ENCODE results near the gene MAMDC4.
A peak's percentile ranks its signal among the peaks of the same experiment; 100 is the strongest.

MAMDC4 gene

GRCh38 chr9:136886610-136887597, 34.8 kb downstream of the MAMDC4 start:
- no peak for DNase-seq (ENCODE audit: low read depth, low spot score)

- no peak for DNase-seq (ENCODE audit: low read depth, low spot score)
These were observed 36.3 kb downstream of the MAMDC4 start for GRCh38 chr9:136888454-136888853.

- no peak for DNase-seq (ENCODE audit: low read depth, low spot score)
These were observed 37.7 kb downstream of the MAMDC4 start for GRCh38 chr9:136889858-136890257.

DNA sequence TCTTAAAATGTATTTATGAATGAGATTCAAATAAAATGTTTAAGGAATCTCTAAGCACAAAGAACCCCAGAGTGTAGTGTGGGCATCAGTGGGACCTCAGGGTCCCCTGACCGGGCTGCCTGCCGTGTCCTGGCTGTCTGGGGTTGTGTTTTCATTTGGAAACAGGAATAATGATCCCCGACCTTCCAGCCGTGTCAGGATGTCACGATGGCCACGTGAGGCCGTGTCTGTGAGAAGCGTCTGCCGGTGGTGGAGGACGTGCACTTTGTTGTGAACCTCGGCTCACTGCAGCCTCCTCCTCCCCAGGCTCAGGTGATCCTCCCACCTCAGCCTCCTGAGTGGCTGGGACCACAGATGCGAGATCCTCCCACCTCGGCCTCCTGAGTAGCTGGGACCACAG, 38.5 kb downstream of the MAMDC4 start:
- DNase-seq (ENCODE audit: low read depth, low spot score), result no peak

DNA sequence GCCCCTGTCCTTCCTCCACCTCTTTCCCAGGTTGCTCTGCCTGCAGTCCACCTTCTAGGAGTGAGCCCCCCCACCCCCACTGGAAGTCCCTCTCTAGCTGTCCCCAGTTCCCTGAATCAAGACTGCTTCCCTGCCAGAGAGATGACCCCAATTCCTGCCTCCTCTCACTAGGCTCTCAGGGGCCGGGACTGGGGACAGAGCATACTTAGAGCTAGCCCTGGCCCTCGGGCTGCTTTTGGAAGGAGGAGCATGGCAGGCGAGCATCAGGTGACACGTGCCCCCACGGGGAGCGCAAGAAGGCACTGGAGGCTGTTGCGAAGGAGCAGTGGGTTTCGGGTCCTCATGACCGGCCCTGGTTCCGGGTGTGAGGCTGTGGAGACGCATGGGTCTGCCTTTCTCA, 43.9 kb downstream of the MAMDC4 start:
- DNase-seq (ENCODE audit: low read depth, low spot score), result no peak

- DNase-seq (ENCODE audit: low read depth, low spot score), result no peak
These were observed 46.4 kb downstream of the MAMDC4 start for GRCh38 chr9:136898483-136899100.

DNA sequence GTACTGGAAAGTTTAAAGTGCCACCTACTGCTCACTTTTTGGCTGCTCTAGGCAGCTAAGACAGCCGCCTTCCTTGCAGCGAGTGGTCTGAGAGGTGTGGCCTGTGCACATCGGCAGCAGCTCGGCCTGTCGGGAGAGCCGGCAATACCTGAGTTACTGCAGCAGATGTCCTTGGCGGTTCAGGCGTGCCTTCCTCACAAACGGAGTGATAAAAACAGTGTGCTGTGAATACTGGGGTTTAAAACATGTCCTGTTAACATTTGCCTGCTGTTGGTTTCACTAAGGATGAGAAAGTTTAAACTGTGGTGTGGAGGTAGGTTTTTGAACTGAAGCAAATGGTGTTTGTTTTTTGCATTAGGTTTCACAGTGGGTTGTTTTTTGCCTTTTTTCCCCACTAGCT, 47.0 kb downstream of the MAMDC4 start:
- DNase-seq (ENCODE audit: low read depth, low spot score), result no peak

DNA sequence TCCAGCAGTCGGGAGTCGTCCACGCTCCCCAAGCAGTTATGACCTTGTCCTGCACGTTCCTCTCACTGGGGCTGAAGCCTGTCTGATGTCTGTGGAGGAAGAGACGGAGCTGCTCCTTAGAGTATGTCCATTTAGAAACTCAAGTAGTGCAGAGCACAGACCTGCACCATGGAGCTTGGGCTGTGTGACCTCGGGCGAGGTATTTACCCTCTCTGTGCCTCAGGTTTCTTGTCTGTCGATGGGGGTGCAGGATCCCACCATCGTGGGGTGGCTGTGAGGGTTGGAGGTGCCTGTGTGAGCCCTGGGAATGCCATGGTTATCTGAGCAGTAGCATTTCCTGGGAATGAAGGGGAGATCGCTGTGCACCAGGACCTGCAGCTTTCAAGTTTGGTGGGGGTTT, 48.4 kb downstream of the MAMDC4 start:
- no peak for DNase-seq (ENCODE audit: low read depth, low spot score)

- DNase-seq (ENCODE audit: low read depth, low spot score), result no peak
These were observed 48.9 kb downstream of the MAMDC4 start for GRCh38 chr9:136900988-136901515.

GRCh38 chr9:136901516-136902258, 49.5 kb downstream of the MAMDC4 start:
- peak; percentile 50 for DNase-seq (ENCODE audit: low read depth, low spot score)

DNA sequence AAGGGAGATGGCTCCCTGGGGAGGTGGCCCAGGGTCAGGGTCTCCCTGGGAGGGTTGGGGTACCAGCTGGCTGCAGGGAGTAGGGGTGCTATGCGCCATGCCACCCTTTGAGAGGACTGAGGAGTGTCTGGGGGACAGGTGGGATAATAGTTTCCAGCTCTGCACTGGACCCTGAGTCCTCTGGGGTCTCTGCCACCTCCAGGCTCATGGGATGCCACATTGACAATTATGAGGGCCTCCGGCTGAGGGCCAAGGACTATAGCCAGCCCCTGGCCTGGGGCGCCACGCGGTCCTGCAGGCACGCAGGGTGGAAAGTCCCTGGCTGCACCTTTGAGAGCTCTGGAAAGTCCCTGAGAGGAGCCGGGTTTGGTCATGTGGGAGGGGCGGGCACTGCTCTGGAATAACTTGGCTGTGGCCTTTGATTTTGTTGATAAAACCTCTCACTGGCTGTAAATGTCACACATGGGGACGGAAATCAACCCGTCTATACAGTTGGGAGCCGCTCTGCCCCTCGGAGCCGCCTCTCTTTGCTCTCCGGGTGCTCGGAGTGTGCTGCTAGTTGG, 50.2 kb downstream of the MAMDC4 start:
- DNase-seq (ENCODE audit: low read depth, low spot score), result peak; percentile 76

DNA sequence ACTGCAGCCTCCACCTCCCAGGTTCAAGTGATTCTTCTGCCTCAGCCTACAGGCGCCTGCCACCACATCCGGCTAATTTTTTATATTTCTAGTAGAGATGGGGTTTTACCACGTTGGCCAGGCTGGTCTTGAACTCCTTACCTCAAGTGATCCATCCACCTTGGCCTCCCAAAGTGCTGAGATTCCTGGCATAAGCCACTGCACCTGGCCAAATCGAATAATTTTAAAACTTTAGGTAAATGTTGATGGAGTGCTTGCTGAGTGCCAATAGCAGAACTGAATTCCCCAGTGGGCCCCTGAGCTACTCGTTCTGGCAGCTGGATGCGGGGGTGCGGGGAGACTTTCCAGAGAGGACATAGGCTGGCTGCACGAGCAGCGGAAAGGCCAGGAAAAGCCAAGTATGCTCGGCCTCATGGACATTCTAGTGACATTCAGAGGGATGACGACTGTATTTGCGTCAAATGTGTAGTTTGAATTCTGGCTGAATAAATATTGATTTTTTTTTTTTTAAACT, 51.0 kb downstream of the MAMDC4 start:
- no peak for DNase-seq (ENCODE audit: low read depth, low spot score)

GRCh38 chr9:136906266-136906665, 54.1 kb downstream of the MAMDC4 start:
- no peak for DNase-seq (ENCODE audit: low read depth, low spot score)

DNA sequence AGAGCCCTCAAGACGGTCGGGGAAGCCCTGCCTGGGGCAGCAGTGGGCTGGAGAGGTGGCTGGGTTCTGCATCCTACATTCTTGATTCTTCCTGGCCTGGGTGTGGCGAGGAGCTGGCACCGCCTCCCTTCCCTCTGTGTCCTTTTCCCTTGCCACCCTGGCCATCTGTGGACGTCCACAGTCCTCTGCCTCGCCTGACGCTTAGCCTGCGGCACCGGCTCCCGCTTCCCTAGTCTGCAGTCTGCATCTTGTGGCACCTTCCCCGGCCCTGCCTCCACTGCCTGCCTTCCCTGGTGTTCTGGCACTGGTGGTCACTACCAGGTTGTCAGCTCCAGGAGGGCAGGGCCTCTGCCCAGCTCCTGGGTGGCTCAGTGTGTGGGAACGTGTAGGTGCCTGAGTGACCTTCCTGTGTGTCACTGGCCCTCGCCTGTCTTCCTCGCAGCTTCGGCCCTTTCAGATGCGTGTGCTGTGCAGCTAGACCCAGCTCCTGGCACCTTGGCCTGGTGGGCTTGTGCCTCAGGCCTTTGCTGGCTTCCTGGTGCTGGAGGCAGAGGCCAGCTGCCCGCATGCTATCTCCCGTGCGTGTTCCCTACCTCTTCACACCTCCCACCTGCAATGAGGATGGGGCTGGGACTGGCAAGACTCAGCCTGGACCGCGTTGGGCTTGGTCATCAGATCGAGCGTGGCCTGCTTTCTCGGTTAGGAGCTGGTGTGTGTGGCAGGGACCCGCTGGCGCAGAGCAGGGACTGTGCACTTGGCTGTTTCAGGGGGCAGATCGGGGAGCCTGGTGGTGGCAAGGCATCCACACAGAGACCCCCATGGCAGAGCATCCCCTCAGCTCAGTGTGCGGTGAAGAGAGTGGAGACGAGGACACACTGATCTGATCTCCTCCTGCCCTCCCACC, 55.1 kb downstream of the MAMDC4 start:
- no peak for DNase-seq (ENCODE audit: low read depth, low spot score)
